CD4-positive, CD25-positive, alpha-beta regulatory T cell (primary cell): ENCODE measurements around the gene KIF1C. TPM values are rescaled to one million over a fixed set of nuclear protein-coding genes. Genes with fewer than 3 reads are reported as not detected.
"Not testable (repeated sequence)": the region's sequence is repeated elsewhere in the genome, so short reads cannot be mapped to it uniquely, and the experiment has no call there.

ENCODE experiments used
- ATAC-seq, 2 donors: fragments of 150-1000 bp; cut with Tn5 transposase; one replicate each; pipeline ENCODE4 v1.10.0; 2021; ENCODE audit warnings: low read depth in 2 of 2, moderate number of reproducible peaks in 2 of 2, moderate library complexity in 1 of 2
- DNase-seq, 3 donors: peaks; one replicate each; pipeline versions ENCODE4 v3.0.0 to v3.0.0-alpha.2; 2012 to 2022; ENCODE audit warnings: mixed read lengths in 1 of 3
- H3K27ac ChIP-seq: one replicate; pipeline ENCODE4 v1.7.0; 2013; ENCODE audit warnings: mild to moderate bottlenecking, low read length; ENCODE audit not compliant: insufficient read depth, poor library complexity, severe bottlenecking
- H3K27me3 ChIP-seq: one replicate; pipeline ENCODE4 v1.7.0; 2013; ENCODE audit warnings: low read length; ENCODE audit not compliant: control insufficient read depth, insufficient read depth
- H3K36me3 ChIP-seq: one replicate; pipeline ENCODE4 v1.7.0; 2013; ENCODE audit warnings: mild to moderate bottlenecking, low read length, moderate library complexity; ENCODE audit not compliant: control insufficient read depth, insufficient read depth
- H3K4me1 ChIP-seq: 2 replicates; pipeline ENCODE4 v1.7.0; 2013; ENCODE audit warnings: mild to moderate bottlenecking, low read length; ENCODE audit not compliant: insufficient read depth, control insufficient read depth, poor library complexity, severe bottlenecking
- H3K4me3 ChIP-seq: one replicate; pipeline ENCODE4 v1.7.0; 2013; ENCODE audit warnings: low read depth, mild to moderate bottlenecking, low read length, moderate library complexity
- H3K9me3 ChIP-seq, 2 experiments: 1 replicate in 1 of 2; 2 replicates in 1 of 2; pipeline ENCODE4 v1.7.0; 2013; ENCODE audit warnings: low read length in 2 of 2, mild to moderate bottlenecking in 1 of 2, moderate library complexity in 1 of 2; ENCODE audit not compliant: control insufficient read depth in 2 of 2
- H3K27ac Mint-ChIP-seq, 3 donors: one replicate each; pipeline ENCODE4 v1.8.0; 2020 to 2022; ENCODE audit warnings: mild to moderate bottlenecking in 3 of 3, mixed read lengths in 3 of 3, moderate library complexity in 2 of 3
- H3K27me3 Mint-ChIP-seq: one replicate; pipeline ENCODE4 v1.8.0; 2022; ENCODE audit warnings: mild to moderate bottlenecking, mixed read lengths
- H3K36me3 Mint-ChIP-seq: one replicate; pipeline ENCODE4 v1.8.0; 2020; ENCODE audit warnings: mixed read lengths
- H3K4me1 Mint-ChIP-seq, 4 donors: one replicate each; pipeline ENCODE4 v1.8.0; 2020 to 2022; ENCODE audit warnings: mixed read lengths in 4 of 4, mild to moderate bottlenecking in 1 of 4
- H3K4me3 Mint-ChIP-seq, 4 donors: one replicate each; pipeline ENCODE4 v1.8.0; 2020 to 2022; ENCODE audit warnings: mild to moderate bottlenecking in 4 of 4, mixed read lengths in 4 of 4, moderate library complexity in 3 of 4
- H3K9me3 Mint-ChIP-seq, 7 donors: one replicate each; pipeline ENCODE4 v1.8.0; 2020 to 2022; ENCODE audit warnings: mixed read lengths in 7 of 7, mild to moderate bottlenecking in 3 of 7, moderate library complexity in 2 of 7
- polyA plus RNA-seq, 4 donors: library from polyadenylated mRNA; unstranded; fragments of 300-500 nt; fragmentation: Illumina TruSeq; gene quantifications; one replicate each; pipeline ENCODE4 v1.2.3, GENCODE V29; 2021
- total RNA-seq: library from RNA; stranded (reverse); gene quantifications from one replicate; pipeline ENCODE4 v1.2.3, GENCODE V29; 2022

KIF1C gene
- total and polyA plus RNA-seq, 5 donors from 2014 or later = 2.6 to 22.9 (median 4.2) TPM

DNA sequence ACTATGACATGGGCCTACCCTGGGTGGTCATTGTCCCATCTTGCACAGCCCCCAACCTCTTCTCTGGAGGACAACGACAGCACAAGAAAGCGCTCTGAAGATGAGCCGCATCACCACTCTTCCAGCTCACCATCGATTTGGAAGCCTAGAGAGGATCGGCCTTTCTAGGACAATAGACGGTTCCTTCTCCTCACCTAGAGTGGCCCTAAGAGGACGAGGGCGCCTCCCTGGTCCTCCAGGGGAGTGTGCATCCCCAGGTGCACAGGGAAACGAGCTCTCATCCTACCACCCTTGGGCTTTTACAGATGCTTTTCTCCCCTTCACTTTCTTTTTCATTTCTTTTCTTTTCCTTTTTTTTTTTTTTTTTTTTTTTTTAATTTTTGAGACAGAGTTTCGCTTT is 57.8 kb downstream of the KIF1C start:
- Histone ChIP-seq H3K4me3 (no peak overlapping the region), H3K27ac (no peak overlapping the region), H3K9me3 (no peaks in the 10 kb centered on the region), H3K36me3 (no peaks in the 10 kb centered on the region), H3K27me3 (no peaks in the 10 kb centered on the region), H3K4me1 (peaks cover 3% of the 10 kb centered on the region)
- H3K4me1 Mint-ChIP-seq = peaks cover 0 to 15% (median 4%) of the 10 kb centered on the region in 4 donors
- H3K9me3 Mint-ChIP-seq = peaks cover 0 to 1% (median 0%) of the 10 kb centered on the region in 7 donors
- no peak for ATAC-seq
- no peak overlapping the region for H3K27ac Mint-ChIP-seq
- H3K4me3 Mint-ChIP-seq = peak overlapping the region in 1 of 4 donors; percentile 65
- no peaks in the 10 kb centered on the region for H3K27me3 Mint-ChIP-seq
- H3K36me3 Mint-ChIP-seq = peaks cover 3% of the 10 kb centered on the region
- DNase-seq = no peak

- Histone ChIP-seq H3K27me3 (no peaks in the 10 kb centered on the region), H3K27ac (no peak overlapping the region), H3K36me3 (no peaks in the 10 kb centered on the region), H3K9me3 (no peaks in the 10 kb centered on the region), H3K4me1 (peaks cover 5% of the 10 kb centered on the region), H3K4me3 (no peak overlapping the region)
- H3K4me3 Mint-ChIP-seq = no peak overlapping the region
- no peak overlapping the region for H3K27ac Mint-ChIP-seq
- ATAC-seq (no peak), DNase-seq (no peak)
- peaks cover 13% of the 10 kb centered on the region for H3K27me3 Mint-ChIP-seq
- no peaks in the 10 kb centered on the region for H3K9me3 Mint-ChIP-seq
- peaks cover 3 to 8% (median 6%) of the 10 kb centered on the region in 4 donors for H3K4me1 Mint-ChIP-seq
- peaks cover 5% of the 10 kb centered on the region for H3K36me3 Mint-ChIP-seq
Observed at GRCh38 chr17:5065227-5065744, 67.5 kb downstream of the KIF1C start.

- Histone ChIP-seq H3K4me3 (no peak overlapping the region), H3K27me3 (no peaks in the 10 kb centered on the region), H3K36me3 (no peaks in the 10 kb centered on the region), H3K9me3 (no peaks in the 10 kb centered on the region), H3K4me1 (no peaks in the 10 kb centered on the region), H3K27ac (no peak overlapping the region)
- Mint-ChIP-seq H3K4me1 (peaks cover 0 to 3% (median 0%) of the 10 kb centered on the region in 4 donors), H3K4me3 (no peak overlapping the region), H3K27ac (no peak overlapping the region), H3K36me3 (peaks cover 5% of the 10 kb centered on the region), H3K9me3 (no peaks in the 10 kb centered on the region), H3K27me3 (peaks cover 13% of the 10 kb centered on the region)
- ATAC-seq (no peak), DNase-seq (no peak)
Observed at GRCh38 chr17:5068236-5068635, 70.5 kb downstream of the KIF1C start.

DNA sequence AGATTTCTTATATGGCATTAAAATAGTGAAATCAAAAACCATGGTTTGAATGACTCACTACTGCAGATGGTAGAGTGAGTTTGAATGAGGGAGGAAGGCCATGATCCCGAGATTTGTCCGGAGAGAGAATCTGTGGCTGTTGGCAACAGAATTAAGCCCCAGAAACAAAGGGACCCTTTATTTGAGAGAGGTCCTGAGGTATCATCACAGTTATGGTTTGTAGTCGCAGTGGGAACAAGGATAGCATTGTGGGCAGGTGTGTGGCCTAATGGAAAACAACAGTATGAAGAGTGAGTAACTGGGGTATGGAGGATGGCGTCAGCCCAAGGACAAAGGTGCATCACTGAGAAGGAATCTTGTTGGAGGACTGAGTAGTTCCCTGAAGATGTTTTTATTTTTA is 72.0 kb downstream of the KIF1C start:
- Histone ChIP-seq H3K9me3 (no peaks in the 10 kb centered on the region), H3K27me3 (no peaks in the 10 kb centered on the region), H3K4me1 (no peaks in the 10 kb centered on the region), H3K27ac (no peak overlapping the region), H3K4me3 (no peak overlapping the region), H3K36me3 (no peaks in the 10 kb centered on the region)
- no peak for DNase-seq
- Mint-ChIP-seq H3K4me3 (no peak overlapping the region), H3K27me3 (peaks cover 13% of the 10 kb centered on the region), H3K27ac (no peak overlapping the region), H3K36me3 (peaks cover 5% of the 10 kb centered on the region), H3K4me1 (peaks cover 0 to 3% (median 0%) of the 10 kb centered on the region in 4 donors), H3K9me3 (no peaks in the 10 kb centered on the region)
- no peak for ATAC-seq

GRCh38 chr17:5075472-5075871 is 77.7 kb downstream of the KIF1C start:
- H3K27ac ChIP-seq, H3K9me3 ChIP-seq, H3K9me3 Mint-ChIP-seq, H3K36me3 ChIP-seq, H3K27me3 Mint-ChIP-seq, H3K36me3 Mint-ChIP-seq, H3K4me3 ChIP-seq, H3K27me3 ChIP-seq, ATAC-seq, H3K27ac Mint-ChIP-seq, DNase-seq: not testable (repeated sequence)
- peak overlapping the region in 1 of 4 donors; percentile 9 for H3K4me3 Mint-ChIP-seq
- peaks cover 18% of the 10 kb centered on the region for H3K4me1 ChIP-seq
- peaks cover 9 to 26% (median 17%) of the 10 kb centered on the region in 4 donors for H3K4me1 Mint-ChIP-seq

DNA sequence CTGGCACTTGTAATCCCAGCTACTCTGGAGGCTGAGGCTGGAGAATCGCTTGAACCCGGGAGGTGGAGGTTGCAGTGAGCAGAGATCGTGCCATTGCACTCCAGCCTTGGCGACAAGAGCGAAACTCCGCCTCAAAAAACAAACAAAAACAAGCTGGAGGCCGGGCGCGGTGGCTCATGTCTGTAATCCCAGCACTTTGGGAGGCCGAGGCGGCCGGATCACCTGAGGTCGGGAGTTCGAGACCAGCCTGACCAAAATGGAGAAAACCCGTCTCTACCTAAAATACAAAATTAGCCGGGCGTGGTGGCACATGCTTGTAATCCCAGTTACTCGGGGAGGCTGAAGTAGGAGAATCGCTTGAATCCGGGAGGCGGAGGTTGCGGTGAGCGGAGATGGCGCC is 79.5 kb downstream of the KIF1C start:
- ATAC-seq, DNase-seq, H3K27ac ChIP-seq, H3K27me3 ChIP-seq, H3K36me3 ChIP-seq, H3K9me3 Mint-ChIP-seq, H3K9me3 ChIP-seq, H3K27me3 Mint-ChIP-seq, H3K4me3 ChIP-seq: not testable (repeated sequence)
- peak overlapping the region; percentile 89 to 100 (median 94) for H3K4me3 Mint-ChIP-seq
- peaks cover 9 to 33% (median 23%) of the 10 kb centered on the region in 4 donors for H3K4me1 Mint-ChIP-seq
- peaks cover 18% of the 10 kb centered on the region for H3K4me1 ChIP-seq
- H3K36me3 Mint-ChIP-seq = peaks cover 10% of the 10 kb centered on the region
- peak overlapping the region; percentile 84 to 90 (median 87) for H3K27ac Mint-ChIP-seq

GRCh38 chr17:5077781-5078105 is 80.0 kb downstream of the KIF1C start:
- ATAC-seq (no peak), DNase-seq (no peak)
- peaks cover 18% of the 10 kb centered on the region for H3K4me1 ChIP-seq
- no peaks in the 10 kb centered on the region for H3K36me3 ChIP-seq
- H3K27me3 ChIP-seq = no peaks in the 10 kb centered on the region
- Mint-ChIP-seq H3K27me3 (no peaks in the 10 kb centered on the region), H3K36me3 (peaks cover 11% of the 10 kb centered on the region), H3K4me3 (peak overlapping the region; percentile 89 to 100 (median 94)), H3K27ac (peak overlapping the region in 2 of 3 donors; percentile 87 to 90), H3K4me1 (peaks cover 9 to 33% (median 23%) of the 10 kb centered on the region in 4 donors), H3K9me3 (peaks cover 0 to 4% (median under 1%) of the 10 kb centered on the region in 7 donors)
- H3K27ac ChIP-seq = peak overlapping the region; percentile 68
- H3K4me3 ChIP-seq = peak overlapping the region; percentile 88
- H3K9me3 ChIP-seq = peaks cover 2 to 5% of the 10 kb centered on the region in 2 experiments
